Stimulated activated CD4-positive, alpha-beta T cell treated with anti-CD3 and anti-CD28 coated beads, Interleukin-12 subunit alpha, Interleukin-12 subunit beta, amount 100 ng/mL, for 4 hours (primary cell): ENCODE results near the gene CDH22.

Experiments used
- DNase-seq: peaks from one replicate; pipeline ENCODE4 v3.0.0-alpha.2; 2020

CDH22 gene

DNA sequence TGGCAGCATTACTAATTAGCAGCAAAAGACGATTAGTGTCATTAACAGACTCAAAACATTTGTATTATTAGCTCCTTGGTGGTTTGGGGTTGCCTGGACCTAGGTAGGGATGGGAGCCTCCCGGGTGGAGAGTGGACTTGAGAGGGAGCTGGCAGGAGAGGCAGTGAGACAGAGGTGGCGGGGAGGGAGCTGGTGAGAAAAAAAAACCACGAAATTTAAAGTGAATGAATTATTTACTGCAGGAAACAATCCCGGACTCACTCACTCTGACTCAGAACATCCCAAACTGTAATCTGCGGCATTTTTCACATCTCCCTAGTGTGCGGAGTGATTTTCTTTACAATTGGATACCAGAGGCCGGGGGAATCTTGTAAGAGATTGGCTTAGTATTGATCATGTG lies 14.3 kb upstream of the CDH22 start:
- DNase-seq, result no peak

DNA sequence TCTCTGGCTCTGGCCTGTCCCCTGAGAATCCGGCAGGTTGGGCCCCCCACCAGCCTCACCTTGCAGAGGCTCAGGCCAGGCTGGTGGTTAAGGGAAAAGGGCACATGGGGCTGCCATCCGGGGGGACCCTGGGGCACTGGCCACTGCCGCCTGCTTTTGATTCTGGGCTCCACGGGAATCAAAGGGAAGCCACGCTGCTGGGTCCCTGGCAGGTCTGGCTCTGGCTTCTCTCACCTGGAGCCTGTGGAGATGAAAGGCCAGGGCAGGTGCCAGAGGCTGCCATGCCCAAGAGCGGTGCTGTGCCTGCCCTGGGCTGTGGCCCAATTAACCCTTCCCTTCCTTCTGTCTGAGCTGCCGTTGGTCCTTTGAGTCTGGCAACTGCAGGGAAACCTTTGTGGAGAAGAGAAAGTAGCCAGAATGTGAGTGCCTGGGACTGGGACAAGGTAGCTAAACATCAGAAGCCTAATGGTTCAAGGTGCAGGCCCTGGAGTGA lies 9.4 kb upstream of the CDH22 start:
- no peak for DNase-seq

DNA sequence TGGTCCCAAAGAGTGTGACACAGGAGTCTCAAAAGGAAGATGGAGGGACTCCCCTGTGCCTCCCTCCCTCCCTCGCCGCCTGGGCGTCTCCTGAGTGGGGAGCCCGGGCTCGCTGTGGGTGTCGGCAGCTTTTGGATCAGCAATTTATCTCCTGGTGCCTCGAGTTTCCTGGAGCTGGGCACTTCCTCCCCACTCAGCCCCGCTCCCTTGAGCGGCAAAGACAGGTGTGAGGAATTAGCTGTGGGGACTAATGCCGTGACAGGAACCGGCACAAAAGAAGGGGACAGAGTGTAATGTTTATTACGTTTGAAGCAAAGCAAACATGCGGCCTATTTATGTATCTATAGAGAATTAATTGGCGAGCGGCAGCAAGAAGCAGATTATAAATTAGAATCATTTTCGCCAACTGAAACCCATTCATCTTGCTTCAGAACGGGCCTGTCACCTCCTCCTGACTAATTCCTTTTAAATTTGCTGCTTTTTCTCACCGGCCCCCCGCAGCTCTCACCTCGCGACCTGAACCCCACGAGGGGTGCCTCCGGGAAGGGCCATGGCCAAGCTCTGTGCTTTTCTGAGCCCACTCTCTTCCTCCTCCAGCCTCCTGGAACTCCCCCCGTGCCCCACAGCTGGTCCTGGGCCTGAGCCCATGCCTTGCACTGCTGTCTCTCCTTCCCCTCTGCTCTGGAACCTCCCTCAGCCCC lies 8.8 kb upstream of the CDH22 start:
- no peak for DNase-seq

DNA sequence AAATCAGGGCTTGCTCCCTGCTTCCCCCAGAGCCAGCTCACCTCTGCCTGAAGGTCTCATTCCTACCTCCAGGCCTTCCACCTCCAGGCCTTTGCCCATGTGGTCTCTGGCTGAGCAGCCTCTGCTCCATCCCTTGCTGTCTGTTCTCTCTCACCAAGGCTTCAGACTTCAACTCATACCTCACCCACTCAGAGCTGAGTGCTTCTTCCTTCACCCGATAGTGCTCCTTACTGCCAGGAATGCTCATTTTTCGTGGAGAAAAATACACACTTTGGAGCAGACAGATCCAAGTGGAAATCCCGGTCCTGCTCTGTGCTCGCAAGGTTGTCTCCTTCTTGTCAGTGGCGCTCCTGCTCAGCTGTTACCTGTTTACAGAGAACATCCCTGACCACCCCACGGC lies 7.0 kb upstream of the CDH22 start:
- DNase-seq, result no peak

DNA sequence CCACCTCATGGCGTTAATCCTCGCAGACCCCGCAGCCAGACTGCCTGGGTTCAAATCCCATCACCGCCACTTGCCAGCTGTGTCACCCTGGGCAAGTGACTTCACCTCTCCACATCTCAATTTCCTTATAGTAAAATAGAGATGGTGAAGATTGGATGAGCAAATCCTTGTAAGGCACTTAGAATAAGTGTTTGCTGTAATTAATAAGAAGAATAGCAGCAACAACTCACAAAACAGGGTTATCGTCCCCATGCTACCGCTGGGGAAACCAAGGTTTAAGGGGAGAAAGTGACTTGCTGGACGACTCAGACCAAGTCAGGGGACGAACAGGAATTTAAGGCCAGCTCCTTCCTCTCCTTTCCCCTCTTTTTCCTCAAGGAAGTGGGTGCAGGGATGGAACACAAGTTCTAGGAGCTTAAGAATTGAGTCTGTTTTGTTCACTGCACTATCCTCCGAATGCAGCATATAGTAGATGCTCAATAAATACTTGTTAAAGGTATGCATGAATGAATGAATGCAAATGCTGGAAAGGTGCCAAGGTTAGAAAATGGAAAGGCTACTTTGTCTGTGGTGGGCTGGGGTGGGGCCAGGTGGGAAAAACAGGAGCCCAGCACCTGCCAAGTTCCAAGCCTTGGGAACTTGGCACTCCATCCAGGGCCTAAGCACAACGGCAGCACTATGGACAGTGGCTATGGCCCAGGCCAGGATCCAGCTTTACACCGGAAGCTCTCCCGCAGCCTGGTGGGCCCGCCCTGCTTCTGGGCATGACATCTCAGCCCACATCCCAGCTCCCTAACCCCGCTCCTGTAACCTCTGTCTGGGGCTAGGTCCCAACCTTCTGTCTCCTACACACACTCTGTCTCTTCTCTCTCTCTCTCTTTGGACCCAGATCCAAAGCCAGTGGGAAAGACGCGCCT lies 4.9 kb upstream of the CDH22 start:
- DNase-seq, result no peak

DNA sequence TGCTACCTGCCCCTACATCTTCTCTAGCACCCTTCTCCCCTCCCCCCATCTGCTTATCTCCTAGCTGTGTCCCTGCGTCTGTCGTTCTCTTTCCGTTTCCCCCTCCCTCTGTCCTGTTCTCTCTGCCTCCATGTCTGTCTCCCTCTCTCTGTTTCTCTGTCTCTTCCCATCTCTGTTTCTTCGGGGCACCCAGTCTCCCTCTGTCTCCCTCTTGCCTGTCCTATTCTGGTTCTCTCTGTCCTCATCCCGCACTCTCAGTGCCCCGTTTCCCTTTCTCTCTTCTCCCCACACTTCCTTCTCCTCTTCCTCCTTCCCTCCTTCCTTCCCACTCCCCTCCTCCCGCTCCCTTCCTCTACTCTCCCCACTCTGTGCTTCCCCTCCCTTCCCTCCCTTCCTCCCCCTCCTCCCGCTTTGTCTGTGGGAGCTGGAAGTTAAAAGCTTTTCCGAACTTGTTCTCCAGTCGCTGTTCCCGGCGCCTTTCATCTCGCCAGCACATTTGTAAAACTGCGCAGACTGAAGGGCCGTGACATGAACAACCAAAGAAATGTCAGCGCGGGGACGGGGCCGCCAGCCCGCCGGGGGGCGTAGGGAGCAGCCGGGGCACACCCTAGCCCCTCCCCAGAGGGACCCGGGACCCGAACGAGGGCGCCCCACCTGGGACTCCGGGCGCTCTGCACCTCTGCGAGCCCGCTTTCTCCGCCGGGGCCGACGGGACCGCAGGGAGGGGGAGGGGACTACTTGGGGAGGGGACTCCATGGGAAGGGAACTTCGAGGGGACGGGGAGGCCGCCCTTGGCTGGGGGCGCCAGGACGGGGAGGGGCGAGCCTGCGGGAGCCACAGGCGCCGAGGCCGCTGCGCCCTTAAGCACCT lies 4.0 kb upstream of the CDH22 start:
- DNase-seq, result no peak

DNA sequence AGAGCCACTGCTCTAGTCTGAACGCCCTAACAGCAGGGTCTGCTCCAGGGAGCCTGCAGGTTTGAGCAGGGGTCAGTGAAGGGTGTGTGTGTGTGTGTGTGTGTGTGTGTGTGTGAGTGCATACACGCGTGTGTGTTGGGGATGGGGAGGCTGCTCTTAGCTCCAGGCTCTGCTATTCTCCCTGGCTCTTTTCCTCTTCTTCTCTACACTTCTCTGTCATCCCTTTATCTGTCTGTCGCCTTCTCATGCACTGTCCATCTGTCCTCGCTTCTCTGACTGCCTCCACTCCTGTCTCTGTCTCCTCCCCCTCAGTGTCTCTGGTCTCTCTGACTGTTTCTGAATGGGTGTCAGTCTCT lies 3.4 kb upstream of the CDH22 start:
- no peak for DNase-seq

DNA sequence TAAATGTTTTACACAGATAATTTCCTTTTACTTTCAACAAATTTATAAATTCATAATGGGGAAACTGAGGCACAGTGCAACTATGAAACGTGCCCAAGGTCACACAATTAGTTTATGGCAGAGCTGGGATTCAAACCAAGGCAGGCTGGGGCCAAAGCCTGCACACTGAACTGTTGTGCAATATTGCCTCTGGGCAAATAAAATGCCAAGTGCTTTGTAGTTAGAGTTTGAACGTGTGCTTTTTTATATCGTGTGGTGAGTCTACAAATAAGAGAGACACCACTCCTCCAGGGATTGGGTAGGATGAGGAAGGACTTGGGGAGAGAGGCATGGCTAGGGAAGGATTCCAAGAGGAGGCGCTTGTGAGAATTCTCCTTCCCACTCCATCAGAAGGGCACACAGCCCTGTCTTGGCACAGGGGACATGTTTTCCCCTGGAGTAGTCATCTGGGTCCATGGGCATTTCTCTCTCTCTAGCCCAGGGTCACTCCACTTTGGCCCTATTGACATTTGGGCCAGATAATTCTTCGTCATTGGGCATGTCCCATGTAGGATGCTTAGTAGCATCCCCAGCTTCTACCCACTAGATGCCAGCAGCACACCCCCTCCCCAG lies 2.8 kb upstream of the CDH22 start:
- no peak for DNase-seq

DNA sequence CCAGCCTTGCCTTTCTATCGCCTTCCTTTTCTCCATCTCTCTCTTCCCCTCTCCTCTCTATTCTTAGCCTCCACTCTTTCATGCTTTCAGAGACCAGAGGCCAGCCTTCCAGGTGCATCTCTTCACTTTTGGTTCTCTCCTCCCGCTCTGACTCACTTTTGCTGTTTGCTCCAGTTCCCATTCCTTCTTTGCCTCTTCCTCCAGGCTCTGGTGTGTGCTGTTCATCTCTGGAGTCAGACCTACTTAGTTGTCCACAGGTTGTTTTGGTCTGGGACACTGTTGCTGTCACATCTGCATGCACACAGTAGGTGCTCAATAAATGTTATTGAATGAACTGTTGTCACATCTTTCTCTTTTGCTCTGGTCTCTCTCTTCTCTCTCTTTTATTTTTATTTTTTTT lies 1.6 kb upstream of the CDH22 start:
- DNase-seq, result no peak

DNA sequence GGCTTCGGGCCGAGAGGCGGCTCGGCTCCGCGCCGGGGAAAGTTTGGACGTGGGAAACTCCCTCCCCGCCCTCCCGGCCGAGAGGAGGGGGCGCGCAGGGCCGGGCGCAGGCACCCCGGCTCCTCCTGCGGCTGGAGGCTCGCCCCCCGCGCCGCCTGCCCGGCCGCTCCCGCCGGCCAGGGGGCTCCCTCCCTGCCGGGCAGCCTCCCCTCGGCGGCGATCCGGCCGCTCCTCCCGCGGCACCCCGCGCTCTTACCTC lies 370 bp downstream of the CDH22 start:
- DNase-seq, result no peak

DNA sequence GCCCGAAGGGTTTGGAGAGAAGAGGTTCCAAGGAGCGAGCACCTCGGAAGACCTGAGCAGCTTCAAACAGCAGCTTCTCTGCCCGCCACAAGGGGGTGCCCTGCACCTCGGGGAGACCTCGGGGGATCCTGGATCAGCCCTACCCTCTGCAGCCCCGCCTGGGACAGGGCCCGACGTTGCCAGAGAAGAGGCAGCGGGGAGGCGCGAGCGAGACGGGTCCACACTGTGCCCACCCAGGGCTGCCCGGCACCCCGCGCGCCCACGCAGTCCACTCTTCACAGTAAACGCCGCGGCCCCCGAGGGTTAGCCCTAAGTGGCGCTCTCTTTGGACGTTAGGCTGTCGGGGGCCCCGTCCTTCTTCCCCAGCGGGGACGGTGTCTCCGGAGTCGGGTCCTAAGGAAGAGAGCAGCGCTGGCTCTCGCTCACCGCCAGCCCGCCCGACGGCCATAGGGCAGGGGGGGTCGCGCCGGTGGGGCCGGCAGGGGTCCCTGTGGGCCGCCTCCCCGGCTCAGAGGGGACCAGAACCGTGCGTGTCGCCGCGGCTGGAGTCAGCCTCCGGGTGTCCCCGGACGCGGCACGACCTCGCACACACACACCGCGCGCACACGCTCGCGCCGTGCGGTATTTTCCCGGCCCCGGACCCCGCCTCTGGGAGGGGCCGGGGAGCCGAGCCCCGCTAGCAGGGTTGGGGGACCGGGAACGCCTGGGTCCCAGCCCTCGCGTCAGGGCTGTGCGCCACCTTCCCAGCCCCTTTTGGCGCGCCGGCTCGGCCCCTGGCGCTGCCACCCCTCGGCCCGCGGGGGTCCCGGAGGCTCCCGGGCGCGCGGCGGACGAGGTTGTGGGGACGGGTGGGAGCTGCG lies 929 bp downstream of the CDH22 start:
- peak; percentile 69 for DNase-seq

DNA sequence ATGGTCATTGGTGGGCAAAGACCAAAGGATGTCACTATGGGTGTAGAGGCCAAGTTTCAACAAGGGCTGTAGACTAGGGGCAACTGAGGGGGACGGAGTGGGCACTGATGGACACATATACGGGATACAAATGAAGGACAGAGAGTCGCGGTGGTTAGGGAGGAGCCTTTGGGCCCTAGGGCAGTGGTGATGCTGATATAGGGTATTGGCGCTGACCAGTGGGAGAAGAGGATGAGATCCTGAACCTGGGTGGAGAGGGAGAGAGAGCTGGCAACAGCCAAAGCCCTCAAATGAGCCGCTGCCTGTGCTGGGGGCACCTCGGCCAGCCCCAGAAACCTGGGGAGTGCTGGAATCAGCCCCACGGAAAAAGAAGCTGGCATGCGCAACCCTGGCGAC lies 1.6 kb downstream of the CDH22 start:
- no peak for DNase-seq

DNA sequence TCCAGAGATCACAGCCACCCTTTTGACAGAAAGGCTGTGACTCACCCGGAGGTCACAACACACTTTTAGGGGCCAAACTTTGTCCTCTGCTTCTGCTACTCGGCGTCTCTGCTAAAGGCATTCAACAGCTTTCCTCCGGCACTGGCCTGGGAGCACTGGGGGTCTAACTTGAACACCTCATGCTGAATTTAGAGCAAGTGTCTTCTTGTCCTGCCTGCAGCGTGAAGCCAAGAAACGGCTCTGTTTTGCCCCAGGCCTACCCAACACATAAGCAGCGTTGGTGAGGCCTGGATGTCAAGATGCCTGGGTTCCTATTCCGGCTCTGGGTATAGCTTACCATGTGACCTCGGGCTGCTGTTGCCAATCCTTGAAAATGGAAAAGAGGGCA lies 2.3 kb downstream of the CDH22 start:
- DNase-seq, result no peak

DNA sequence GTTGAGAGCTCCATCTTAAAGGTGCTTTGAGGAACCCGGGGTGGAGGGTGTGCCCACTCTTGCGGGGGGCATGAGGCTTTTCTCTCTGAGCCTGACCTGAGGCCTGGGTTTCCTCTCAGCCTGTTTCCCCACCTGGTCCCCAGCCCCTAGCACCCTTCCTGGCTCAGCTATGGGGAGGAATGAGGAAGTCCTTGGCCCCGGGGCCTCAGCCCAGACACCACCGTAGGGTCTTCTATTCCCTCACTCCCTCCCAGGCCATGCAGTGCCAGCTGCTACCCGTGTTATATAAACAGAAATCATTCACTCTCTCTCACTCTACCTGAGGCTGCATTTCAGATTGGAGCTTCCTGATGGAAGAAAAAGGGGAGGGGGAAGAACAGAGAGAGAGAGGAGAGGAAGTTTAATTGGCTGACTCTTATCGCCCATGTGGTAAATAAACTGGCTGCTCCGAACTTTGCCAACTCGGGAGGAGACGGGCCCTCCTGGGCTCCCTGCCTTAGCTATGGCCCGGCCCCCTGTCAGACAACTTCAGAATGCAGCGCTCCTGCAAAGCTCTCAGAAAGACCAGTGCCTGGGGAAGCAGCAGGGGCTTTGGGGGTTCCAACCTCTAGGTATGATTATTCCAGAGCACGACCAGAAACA lies 2.8 kb downstream of the CDH22 start:
- no peak for DNase-seq

DNA sequence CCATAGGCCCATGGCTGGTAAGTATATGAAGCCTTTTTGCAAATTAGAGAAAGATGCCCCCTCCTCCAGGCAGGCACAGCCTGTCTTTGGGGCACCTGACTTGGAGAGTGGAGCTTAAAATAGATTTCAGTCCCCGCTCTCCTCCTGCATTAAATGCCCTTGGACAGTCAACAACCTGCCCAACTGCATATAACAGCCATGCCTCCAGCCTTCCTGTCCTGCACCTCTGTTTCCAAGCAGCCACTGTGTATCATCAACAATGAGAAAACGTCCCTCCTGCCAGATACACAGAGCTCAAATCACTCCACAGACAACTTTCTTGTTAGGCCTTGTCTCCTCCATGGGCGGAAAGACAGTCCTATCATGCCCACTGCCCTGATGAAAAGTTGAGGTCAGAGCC lies 3.4 kb downstream of the CDH22 start:
- DNase-seq, result no peak

DNA sequence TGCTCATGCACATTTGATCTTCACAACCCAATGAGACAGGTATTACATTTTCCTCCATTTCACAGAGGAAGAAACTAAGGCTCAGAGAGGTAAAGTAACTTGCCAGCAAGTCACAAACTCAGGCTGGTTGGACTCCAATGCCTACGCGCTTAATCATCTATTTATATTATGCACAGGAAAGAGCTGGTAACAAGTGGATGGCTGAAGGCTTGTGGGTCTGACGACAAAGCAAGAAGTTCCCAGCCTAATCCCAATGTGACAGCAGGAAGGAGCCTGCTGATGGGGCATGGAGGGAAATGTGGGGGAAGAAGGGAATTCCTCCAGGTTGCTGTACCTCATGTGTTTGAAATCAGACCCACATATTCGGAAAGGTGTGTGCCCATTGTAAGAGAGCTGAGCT lies 3.9 kb downstream of the CDH22 start:
- DNase-seq, result no peak

DNA sequence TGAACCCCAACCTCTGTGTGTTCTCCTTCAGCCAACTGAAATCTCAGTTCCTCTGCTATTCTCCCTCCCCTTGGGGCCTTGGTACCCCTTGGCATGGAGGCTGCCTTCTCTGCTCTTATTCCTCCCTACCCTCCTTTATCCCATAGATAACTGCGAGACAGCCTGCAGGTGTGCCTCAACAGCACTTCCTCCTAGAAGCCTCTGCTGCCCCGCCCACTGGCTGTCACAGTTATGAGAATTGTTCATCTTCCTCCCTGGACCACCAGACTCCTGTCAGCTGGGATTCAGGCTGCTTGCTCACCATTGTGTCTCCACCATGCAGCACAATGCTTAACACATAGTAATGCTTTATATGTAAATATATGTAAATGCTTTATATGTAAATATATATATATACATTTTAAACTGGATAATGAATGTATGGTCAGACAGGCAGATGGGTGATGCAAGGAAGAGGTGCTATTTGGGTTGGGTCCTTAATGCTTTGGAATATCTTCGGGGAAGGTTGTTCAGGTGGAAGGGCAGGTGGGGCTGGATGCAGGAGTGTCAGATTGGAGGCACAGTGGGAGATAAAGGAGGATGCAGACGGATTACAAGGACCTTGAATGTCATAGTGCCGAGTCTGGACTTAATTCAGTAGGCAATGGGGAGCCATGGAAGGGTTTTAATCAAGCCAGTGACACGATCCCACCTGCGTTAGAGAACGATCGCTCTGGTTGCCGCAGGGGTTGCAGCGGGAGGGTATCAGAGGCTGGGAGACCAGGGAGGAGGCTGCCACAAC lies 4.9 kb downstream of the CDH22 start:
- DNase-seq, result no peak

DNA sequence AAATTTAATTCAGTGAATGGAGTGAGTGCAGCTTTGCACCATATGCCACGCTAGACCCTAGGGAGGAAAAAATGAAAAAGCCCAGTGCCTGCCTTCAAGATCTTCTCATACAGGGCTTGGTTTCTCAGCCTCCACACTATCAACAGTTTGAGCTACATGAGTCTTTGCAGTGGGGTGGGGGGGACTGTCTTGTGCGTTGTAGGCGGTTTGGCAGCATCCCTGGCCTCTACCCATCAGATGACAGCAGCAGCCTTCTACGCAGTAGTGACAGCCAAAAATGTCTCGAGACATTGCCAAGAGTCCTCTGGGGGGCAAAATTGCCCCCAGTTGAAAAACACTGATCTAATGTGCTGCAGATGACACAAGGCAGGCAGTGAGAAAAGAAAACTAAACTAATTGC lies 6.2 kb downstream of the CDH22 start:
- no peak for DNase-seq

DNA sequence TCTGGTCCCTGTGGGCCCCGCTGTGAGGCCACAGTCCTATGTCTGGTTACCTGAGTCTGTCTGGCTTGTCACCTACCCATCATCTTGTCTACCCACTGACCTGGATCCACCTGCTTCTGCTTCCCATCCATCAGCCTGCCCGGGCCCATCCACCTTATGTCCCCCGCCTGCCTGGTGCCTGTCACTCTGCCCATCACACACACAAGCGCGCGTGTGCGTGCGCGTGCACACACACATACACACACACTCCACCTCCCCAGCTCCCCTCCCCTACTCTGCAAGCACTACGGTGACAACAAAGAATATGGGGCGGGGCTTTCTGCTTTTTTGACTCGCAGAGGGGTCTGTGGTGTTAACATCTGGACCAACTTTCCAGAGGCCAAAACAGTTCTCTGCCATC lies 8.0 kb downstream of the CDH22 start:
- DNase-seq, result no peak

DNA sequence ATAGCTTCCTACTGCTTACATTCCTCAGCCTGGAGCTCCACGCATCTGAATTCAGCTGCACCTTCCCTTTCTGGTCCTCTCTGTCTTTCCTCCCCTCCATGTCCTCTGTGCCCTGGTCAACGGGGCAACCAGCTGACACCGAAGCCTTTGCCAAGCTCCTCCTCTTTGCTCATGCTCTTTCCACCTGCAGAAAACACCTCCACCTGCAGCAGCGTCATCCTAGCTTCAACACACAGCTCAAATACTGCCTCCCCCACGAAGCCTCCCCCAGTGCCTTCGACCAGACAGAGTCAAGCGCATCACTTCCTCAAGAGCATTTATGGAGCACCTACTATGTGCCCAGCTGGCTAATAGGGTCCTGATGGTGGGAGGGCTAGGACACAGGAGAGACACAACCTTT lies 9.2 kb downstream of the CDH22 start:
- no peak for DNase-seq

DNA sequence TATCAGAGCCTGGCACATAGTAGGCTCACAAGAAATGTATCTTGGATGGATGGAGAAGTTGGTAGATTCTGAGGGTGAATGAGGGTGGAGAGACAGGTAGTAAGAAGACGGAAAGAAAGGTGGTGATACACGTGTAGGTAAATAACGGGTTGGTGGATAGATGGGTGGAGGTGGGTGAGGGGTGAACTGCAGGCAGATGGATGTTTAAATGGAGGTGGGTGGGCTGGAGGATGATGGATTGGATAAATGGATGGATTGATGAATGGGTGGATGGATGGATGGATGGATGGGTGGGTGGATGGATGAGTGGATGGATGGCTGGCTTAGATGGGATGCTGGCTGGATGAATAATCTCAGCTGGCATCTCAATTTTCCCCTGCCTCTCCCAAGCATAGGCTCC lies 9.9 kb downstream of the CDH22 start:
- DNase-seq, result no peak
